Astrocyte (in vitro differentiated cells and primary cell): Measurements from ENCODE around the gene LOXHD1. TPM values are rescaled to one million over a fixed set of nuclear protein-coding genes. Genes with fewer than 3 reads are reported as not detected.

ENCODE experiments used
- DNase-seq: peaks from one replicate; pipeline ENCODE4 v3.0.0-alpha.2; 2010; ENCODE audit warnings: low read depth
- FAIRE-seq: peaks from 2 replicates; lab custom pipeline; 2011; peaks lifted over from hg19 to GRCh38; lab: Jason Lieb, UNC
- H2AFZ ChIP-seq: 2 replicates; pipeline ENCODE4 v1.6.0; 2012; ENCODE audit warnings: low read depth, low read length, inconsistent platforms
- H3K27ac ChIP-seq: 2 replicates; pipeline ENCODE4 v1.5.1; 2011; ENCODE audit warnings: low read depth, low read length, inconsistent platforms
- H3K27me3 ChIP-seq: 2 replicates; pipeline ENCODE4 v1.6.0; 2011; ENCODE audit warnings: low read length, inconsistent platforms; ENCODE audit not compliant: insufficient read depth
- H3K36me3 ChIP-seq: 2 replicates; pipeline ENCODE4 v1.5.1; 2011; ENCODE audit warnings: low read length, inconsistent platforms; ENCODE audit not compliant: insufficient read depth
- H3K4me1 ChIP-seq: 2 replicates; pipeline ENCODE4 v1.5.1; 2011; ENCODE audit warnings: low read length, inconsistent platforms; ENCODE audit not compliant: insufficient read depth
- H3K4me2 ChIP-seq: 2 replicates; pipeline ENCODE4 v1.6.0; 2012; ENCODE audit warnings: low read length, inconsistent platforms
- H3K4me3 ChIP-seq: 2 replicates; pipeline ENCODE4 v1.5.1; 2011; ENCODE audit warnings: low read depth, mild to moderate bottlenecking, low read length, inconsistent platforms; ENCODE audit not compliant: insufficient read depth
- H3K79me2 ChIP-seq: 2 replicates; pipeline ENCODE4 v1.6.0; 2012; ENCODE audit warnings: mild to moderate bottlenecking, low read length, inconsistent platforms; ENCODE audit not compliant: insufficient read depth
- H3K9ac ChIP-seq: 2 replicates; pipeline ENCODE4 v1.6.0; 2012; ENCODE audit warnings: mild to moderate bottlenecking, low read length, inconsistent platforms
- H3K9me3 ChIP-seq: 2 replicates; pipeline ENCODE4 v1.5.1; 2012; ENCODE audit warnings: low read depth, mild to moderate bottlenecking, low read length, inconsistent platforms; ENCODE audit not compliant: insufficient read depth
- H4K20me1 ChIP-seq: 2 replicates; pipeline ENCODE4 v1.6.0; 2012; ENCODE audit warnings: low read length, inconsistent platforms; ENCODE audit not compliant: insufficient read depth
- H3K27ac Mint-ChIP-seq: one replicate; pipeline ENCODE4 v1.8.0; 2021; ENCODE audit warnings: mild to moderate bottlenecking, mixed read lengths; ENCODE audit not compliant: unreplicated experiment
- H3K27me3 Mint-ChIP-seq: one replicate; pipeline ENCODE4 v1.8.0; 2021; ENCODE audit warnings: low read depth, mixed read lengths; ENCODE audit not compliant: unreplicated experiment
- H3K36me3 Mint-ChIP-seq: one replicate; pipeline ENCODE4 v1.8.0; 2021; ENCODE audit warnings: low read depth, mixed read lengths; ENCODE audit not compliant: unreplicated experiment
- H3K4me1 Mint-ChIP-seq: one replicate; pipeline ENCODE4 v1.8.0; 2021; ENCODE audit warnings: low read depth, mixed read lengths; ENCODE audit not compliant: unreplicated experiment
- H3K4me3 Mint-ChIP-seq: one replicate; pipeline ENCODE4 v1.8.0; 2021; ENCODE audit warnings: mild to moderate bottlenecking, moderate library complexity, mixed read lengths; ENCODE audit not compliant: unreplicated experiment
- H3K9me3 Mint-ChIP-seq: one replicate; pipeline ENCODE4 v1.8.0; 2021; ENCODE audit warnings: mild to moderate bottlenecking, mixed read lengths; ENCODE audit not compliant: unreplicated experiment
- CTCF ChIP-seq: IDR thresholded peaks from 2 replicates; pipeline ENCODE4 v1.5.1; 2011; ENCODE audit warnings: low read depth, mild to moderate bottlenecking, inconsistent platforms, low read length, moderate library complexity; ENCODE audit not compliant: insufficient read depth
- EZH2 ChIP-seq: IDR thresholded peaks from 2 replicates; pipeline ENCODE4 v1.6.1; 2012; ENCODE audit warnings: mild to moderate bottlenecking, low read length, inconsistent platforms; ENCODE audit not compliant: insufficient read depth
- total RNA-seq: library from RNA; stranded (reverse); gene quantifications from 2 replicates; pipeline ENCODE4 v1.2.1, GENCODE V29; 2021

The LOXHD1 gene
- total RNA-seq, 1 donor from 2014 or later = not detected

GRCh38 chr18:46542545-46542944 lies 114.5 kb downstream of the LOXHD1 start:
- Histone ChIP-seq H3K4me3 (no peak overlapping the region), H4K20me1 (no peaks in the 10 kb centered on the region), H3K79me2 (no peaks in the 10 kb centered on the region), H3K27me3 (no peaks in the 10 kb centered on the region), H3K9me3 (peaks cover 3% of the 10 kb centered on the region), H3K4me2 (no peak overlapping the region), H3K9ac (no peak overlapping the region), H3K4me1 (no peaks in the 10 kb centered on the region), H2AFZ (no peak overlapping the region), H3K27ac (no peak overlapping the region), H3K36me3 (no peaks in the 10 kb centered on the region)
- TF ChIP-seq CTCF = no peak
- TF ChIP-seq EZH2 = no peak
- FAIRE-seq (no peak), DNase-seq (no peak)
- Mint-ChIP-seq H3K36me3 (peaks cover 1% of the 10 kb centered on the region), H3K4me3 (no peak overlapping the region), H3K4me1 (no peaks in the 10 kb centered on the region), H3K9me3 (peaks cover 5% of the 10 kb centered on the region), H3K27me3 (peaks cover 28% of the 10 kb centered on the region), H3K27ac (no peak overlapping the region)

GRCh38 chr18:46541626-46542189 lies 115.3 kb downstream of the LOXHD1 start:
- TF ChIP-seq EZH2 (no peak), CTCF (no peak)
- peaks cover 36% of the 10 kb centered on the region for H3K27me3 Mint-ChIP-seq
- Histone ChIP-seq H3K9me3 (peaks cover 3% of the 10 kb centered on the region), H3K4me3 (no peak overlapping the region), H4K20me1 (no peaks in the 10 kb centered on the region), H3K9ac (no peak overlapping the region), H3K79me2 (no peaks in the 10 kb centered on the region), H3K27ac (no peak overlapping the region), H3K27me3 (no peaks in the 10 kb centered on the region), H3K36me3 (no peaks in the 10 kb centered on the region), H3K4me1 (no peaks in the 10 kb centered on the region), H3K4me2 (no peak overlapping the region), H2AFZ (no peak overlapping the region)
- FAIRE-seq (no peak), DNase-seq (no peak)
- peaks cover 5% of the 10 kb centered on the region for H3K9me3 Mint-ChIP-seq
- peaks cover 1% of the 10 kb centered on the region for H3K36me3 Mint-ChIP-seq
- H3K27ac Mint-ChIP-seq = no peak overlapping the region
- no peaks in the 10 kb centered on the region for H3K4me1 Mint-ChIP-seq
- no peak overlapping the region for H3K4me3 Mint-ChIP-seq

GRCh38 chr18:46538376-46538775 lies 118.6 kb downstream of the LOXHD1 start:
- no peaks in the 10 kb centered on the region for H3K9me3 ChIP-seq
- no peak overlapping the region for H2AFZ ChIP-seq
- Mint-ChIP-seq H3K36me3 (no peaks in the 10 kb centered on the region), H3K4me3 (no peak overlapping the region), H3K27ac (no peak overlapping the region), H3K9me3 (peaks cover 3% of the 10 kb centered on the region), H3K27me3 (peaks cover 51% of the 10 kb centered on the region), H3K4me1 (no peaks in the 10 kb centered on the region)
- no peak overlapping the region for H3K4me3 ChIP-seq
- no peak overlapping the region for H3K9ac ChIP-seq
- no peaks in the 10 kb centered on the region for H3K79me2 ChIP-seq
- TF ChIP-seq CTCF (no peak), EZH2 (no peak)
- H4K20me1 ChIP-seq = no peaks in the 10 kb centered on the region
- H3K4me1 ChIP-seq = no peaks in the 10 kb centered on the region
- FAIRE-seq (no peak), DNase-seq (no peak)
- no peaks in the 10 kb centered on the region for H3K36me3 ChIP-seq
- no peak overlapping the region for H3K27ac ChIP-seq
- no peak overlapping the region for H3K4me2 ChIP-seq
- H3K27me3 ChIP-seq = no peaks in the 10 kb centered on the region
